Heart left ventricle (tissue), 13 donors: Measurements from ENCODE around the gene ZMIZ2.
"Not testable (repeated sequence)": the region's sequence is repeated elsewhere in the genome, so short reads cannot be mapped to it uniquely, and the experiment has no call there.

Source experiments
- CTCF ChIP-seq, 12 donors: fragments of 200-600 bp; sonication (generic) in 4 of 12; IDR thresholded peaks; one replicate each; pipeline versions ENCODE4 v1.5.0 to v1.8.0; 2018 to 2022; ENCODE audit warnings: antibody characterized with exemption in 12 of 12, mild to moderate bottlenecking in 5 of 12
- POLR2A ChIP-seq, 2 donors: fragments of 450-650 bp; IDR thresholded peaks; one replicate each; pipeline ENCODE4 v1.6.1; 2017; ENCODE audit warnings: antibody characterized with exemption in 2 of 2, mild to moderate bottlenecking in 2 of 2, moderate library complexity in 2 of 2
- donor health status: ischemic (EF 13 %, LVEDD 7.1; RV severe dilation, severe dysfunction).
- donor health status: DM: no; HTN: yes; CAD: no.
- donor health status: DM: no; HTN: no; CAD: no.
- donor health status: ischemic (EF 25% LVEDD 6.9; RV normal size, moderate dysfunction).
- donor health status: ischemic (EF 25% LVEDD 5.7; RV mildly dilated, moderate dysfunction).
- donor health status: ischemic (EF 35%, LVEDD 5.7; RV mildly dilated, moderate dysfunction).
- donor health status: nonischemic (EF 11% LVEDD 7.7; RV severe dilation, severe dysfunction).
- donor health status: DM: yes; HTN: yes; CAD: no.
- donor health status: PGD.
- donor health status: ischemic (EF 29% LVEDD 5.4; RV normal size, mild dysfunction).
- donor health status: nonischemic (EF 23%, LVEDD 6.1; RV moderate dilation, normal function).

GRCh38 chr7:44732971-44733370 lies 15.7 kb upstream of the ZMIZ2 start:
- TF ChIP-seq CTCF, POLR2A (IDR thresholded peaks at IDR 0.05): not testable (repeated sequence)
